Activated T-helper 17 cell treated with anti-CD3 and anti-CD28 coated beads, Interleukin-2, amount 50 U/mL, for 72 hours (primary cell): ENCODE measurements around the gene STK16. TPM values are rescaled to one million over a fixed set of nuclear protein-coding genes. Genes with fewer than 3 reads are reported as not detected.
A peak's percentile ranks its signal among the peaks of the same experiment; 100 is the strongest.
"Not testable (repeated sequence)": the region's sequence is repeated elsewhere in the genome, so short reads cannot be mapped to it uniquely, and the experiment has no call there.

Experiments used
- ATAC-seq: fragments of 150-1000 bp; cut with Tn5 transposase; replicated peaks from 2 replicates; pipeline ENCODE4 v1.10.0; 2021; ENCODE audit warnings: mild to moderate bottlenecking, moderate library complexity
- H3K27ac Mint-ChIP-seq: one replicate; pipeline ENCODE4 v1.8.0; 2022; ENCODE audit warnings: mixed read lengths
- H3K27me3 Mint-ChIP-seq: one replicate; pipeline ENCODE4 v1.8.0; 2022; ENCODE audit warnings: mixed read lengths
- H3K36me3 Mint-ChIP-seq: one replicate; pipeline ENCODE4 v1.8.0; 2022; ENCODE audit warnings: low read depth, mild to moderate bottlenecking, mixed read lengths
- H3K4me1 Mint-ChIP-seq: one replicate; pipeline ENCODE4 v1.8.0; 2022; ENCODE audit warnings: mixed read lengths
- H3K4me3 Mint-ChIP-seq: one replicate; pipeline ENCODE4 v1.8.0; 2022; ENCODE audit warnings: mild to moderate bottlenecking, mixed read lengths
- H3K9me3 Mint-ChIP-seq: one replicate; pipeline ENCODE4 v1.8.0; 2022; ENCODE audit warnings: mixed read lengths
- total RNA-seq, 2 donors: library from RNA; stranded (reverse); gene quantifications; one replicate each; pipeline ENCODE4 v1.2.3, GENCODE V29; 2022

STK16 gene
- 10 to 100 TPM; 22.0 to 30.3 TPM for total RNA-seq

- Mint-ChIP-seq H3K4me3 (peak within 1 kb of the TSS; percentile 81), H3K36me3 (peaks cover 41% of the 10 kb centered on the region), H3K27me3 (no peaks in the 10 kb centered on the region), H3K4me1 (peaks cover 31% of the 10 kb centered on the region), H3K9me3 (no peaks in the 10 kb centered on the region), H3K27ac (peak within 1 kb of the TSS; percentile 94)
- ATAC-seq: peak; percentile 60
These were observed at the start of gene STK16, which contains the start of gene GLB1L for GRCh38 chr2:219245148-219245898. STK16 (plus strand) TSS chr2:219245479; CDS start chr2:219246000, 521 bp downstream. GLB1L (minus strand) TSS chr2:219245444; CDS start chr2:219243573, 1,871 bp downstream.

GRCh38 chr2:219197388-219197787 is 47.9 kb upstream of the STK16 start:
- no peaks in the 10 kb centered on the region for H3K9me3 Mint-ChIP-seq
- ATAC-seq: no peak
- H3K4me3 Mint-ChIP-seq: no peak overlapping the region
- peaks cover 5% of the 10 kb centered on the region for H3K27me3 Mint-ChIP-seq
- H3K27ac Mint-ChIP-seq: no peak overlapping the region
- no peaks in the 10 kb centered on the region for H3K4me1 Mint-ChIP-seq
- no peaks in the 10 kb centered on the region for H3K36me3 Mint-ChIP-seq

- Mint-ChIP-seq H3K4me3 (no peak overlapping the region), H3K4me1 (no peaks in the 10 kb centered on the region), H3K27ac (no peak overlapping the region), H3K36me3 (no peaks in the 10 kb centered on the region), H3K9me3 (no peaks in the 10 kb centered on the region), H3K27me3 (peaks cover 5% of the 10 kb centered on the region)
- no peak for ATAC-seq
These were observed 46.3 kb upstream of the STK16 start for GRCh38 chr2:219198974-219199373.

GRCh38 chr2:219199470-219200211 is 45.6 kb upstream of the STK16 start:
- Mint-ChIP-seq H3K4me3 (no peak overlapping the region), H3K27ac (no peak overlapping the region), H3K9me3 (no peaks in the 10 kb centered on the region), H3K27me3 (peaks cover 5% of the 10 kb centered on the region), H3K36me3 (no peaks in the 10 kb centered on the region), H3K4me1 (no peaks in the 10 kb centered on the region)
- no peak for ATAC-seq

- peak overlapping the region; percentile 50 for H3K4me3 Mint-ChIP-seq
- not testable (repeated sequence) for H3K9me3 Mint-ChIP-seq, H3K36me3 Mint-ChIP-seq, ATAC-seq, H3K27ac Mint-ChIP-seq, H3K27me3 Mint-ChIP-seq, H3K4me1 Mint-ChIP-seq
These were observed 44.6 kb upstream of the STK16 start for GRCh38 chr2:219200502-219201326.

- not testable (repeated sequence) for ATAC-seq, H3K9me3 Mint-ChIP-seq, H3K4me3 Mint-ChIP-seq, H3K27me3 Mint-ChIP-seq, H3K4me1 Mint-ChIP-seq, H3K27ac Mint-ChIP-seq, H3K36me3 Mint-ChIP-seq
These were observed 43.9 kb upstream of the STK16 start for GRCh38 chr2:219201331-219201730.

- Mint-ChIP-seq H3K36me3 (peaks cover 23% of the 10 kb centered on the region), H3K4me3 (peak overlapping the region; percentile 97), H3K9me3 (no peaks in the 10 kb centered on the region), H3K4me1 (peaks cover 8% of the 10 kb centered on the region), H3K27ac (no peak overlapping the region), H3K27me3 (peaks cover under 1% of the 10 kb centered on the region)
- ATAC-seq: no peak
These were observed 40.7 kb upstream of the STK16 start for GRCh38 chr2:219204425-219205164.

GRCh38 chr2:219205165-219205538 is 40.1 kb upstream of the STK16 start:
- Mint-ChIP-seq H3K27me3 (no peaks in the 10 kb centered on the region), H3K4me1 (peaks cover 10% of the 10 kb centered on the region), H3K9me3 (no peaks in the 10 kb centered on the region), H3K4me3 (peak overlapping the region; percentile 97), H3K27ac (no peak overlapping the region), H3K36me3 (peaks cover 29% of the 10 kb centered on the region)
- no peak for ATAC-seq

- no peaks in the 10 kb centered on the region for H3K27me3 Mint-ChIP-seq
- peak overlapping the region; percentile 98 for H3K27ac Mint-ChIP-seq
- no peak for ATAC-seq
- H3K4me1 Mint-ChIP-seq: peaks cover 10% of the 10 kb centered on the region
- peaks cover 37% of the 10 kb centered on the region for H3K36me3 Mint-ChIP-seq
- peak overlapping the region; percentile 97 for H3K4me3 Mint-ChIP-seq
- H3K9me3 Mint-ChIP-seq: no peaks in the 10 kb centered on the region
These were observed 39.3 kb upstream of the STK16 start for GRCh38 chr2:219205981-219206327.

- peak within 1 kb of the TSS; percentile 97 for H3K4me3 Mint-ChIP-seq
- peak within 1 kb of the TSS; percentile 98 for H3K27ac Mint-ChIP-seq
- H3K36me3 Mint-ChIP-seq: peaks cover 43% of the 10 kb centered on the region
- ATAC-seq: peak; percentile 98
- H3K27me3 Mint-ChIP-seq: no peaks in the 10 kb centered on the region
- peaks cover 10% of the 10 kb centered on the region for H3K4me1 Mint-ChIP-seq
- no peaks in the 10 kb centered on the region for H3K9me3 Mint-ChIP-seq
These were observed 38.7 kb upstream of the STK16 start, which contains the start of gene ZFAND2B for GRCh38 chr2:219206328-219207133. ZFAND2B (plus strand) TSS chr2:219206782; CDS start chr2:219206988, 206 bp downstream.

GRCh38 chr2:219207134-219207883 is 38.0 kb upstream of the STK16 start:
- peaks cover 51% of the 10 kb centered on the region for H3K36me3 Mint-ChIP-seq
- no peaks in the 10 kb centered on the region for H3K9me3 Mint-ChIP-seq
- peaks cover 10% of the 10 kb centered on the region for H3K4me1 Mint-ChIP-seq
- peak overlapping the region; percentile 28 for H3K27ac Mint-ChIP-seq
- ATAC-seq: no peak
- H3K27me3 Mint-ChIP-seq: no peaks in the 10 kb centered on the region
- peak overlapping the region; percentile 97 for H3K4me3 Mint-ChIP-seq

GRCh38 chr2:219207884-219208740 is 37.2 kb upstream of the STK16 start:
- no peaks in the 10 kb centered on the region for H3K9me3 Mint-ChIP-seq
- peak overlapping the region; percentile 75 for H3K27ac Mint-ChIP-seq
- H3K36me3 Mint-ChIP-seq: peaks cover 59% of the 10 kb centered on the region
- H3K4me1 Mint-ChIP-seq: peaks cover 10% of the 10 kb centered on the region
- no peak for ATAC-seq
- peak overlapping the region; percentile 97 for H3K4me3 Mint-ChIP-seq
- H3K27me3 Mint-ChIP-seq: no peaks in the 10 kb centered on the region
